NCI-H2196 treated with DMSO at 0.1 percent for 48 hours (cell line): ENCODE data around the gene CRIP3.
"Not testable (repeated sequence)": the region's sequence is repeated elsewhere in the genome, so short reads cannot be mapped to it uniquely, and the experiment has no call there.

Experiments used
- DNase-seq: peaks from one replicate; lab custom pipeline; 2025; ENCODE audit not compliant: unreplicated experiment; lab: John Stamatoyannopoulos, UW

The CRIP3 gene

DNA sequence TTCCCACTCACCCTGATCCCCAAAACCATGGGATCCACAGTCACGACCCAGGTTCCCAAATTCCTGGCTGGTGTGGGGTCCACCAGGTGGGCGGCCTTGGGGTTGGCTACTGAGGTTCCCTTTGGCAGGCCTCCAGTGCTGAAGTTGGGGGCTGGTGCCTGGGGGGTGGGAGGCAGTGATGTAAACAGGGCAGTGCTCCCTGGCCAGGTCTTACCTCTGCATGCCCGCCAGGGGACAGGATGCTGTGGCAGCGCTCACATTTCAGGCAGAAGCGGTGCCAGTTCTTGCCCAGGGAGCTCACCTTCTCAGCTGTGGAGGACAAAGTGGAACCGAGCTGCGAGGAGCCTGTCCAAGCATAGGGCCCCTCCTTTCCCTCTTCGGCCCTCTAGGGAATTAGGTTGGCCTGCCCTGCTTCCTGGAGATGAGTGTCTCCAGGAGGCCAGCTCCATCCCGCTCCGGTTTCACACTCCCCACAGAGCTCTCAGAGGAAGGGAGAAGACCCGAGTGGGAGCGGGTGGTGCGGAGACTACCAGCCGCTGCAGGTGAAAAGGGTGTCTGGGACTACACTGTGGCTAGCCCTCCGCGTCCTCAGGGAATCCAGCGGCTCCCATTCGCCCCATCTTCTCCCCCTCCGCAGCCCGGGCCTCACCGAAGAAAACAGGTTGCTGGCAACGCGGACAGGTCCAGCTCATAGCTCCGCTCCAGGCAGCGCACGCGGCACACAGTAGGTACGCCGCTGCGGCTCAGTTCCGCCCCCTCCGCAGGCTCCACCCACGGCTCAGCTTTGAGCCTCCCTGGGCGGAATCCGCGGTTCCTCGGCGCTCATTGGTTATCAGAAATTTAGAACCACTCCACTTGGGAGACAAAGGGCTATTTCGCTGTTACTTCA is at the start of gene CRIP3:
Gene CRIP3 (minus strand): TSS at position 726 of the 889 bp plus-strand sequence. CDS start 34 bp downstream, at position 692.
- DNase-seq = no peak

GRCh38 chr6:43355862-43356590 is 47.4 kb upstream of the CRIP3 start:
- no peak for DNase-seq

DNA sequence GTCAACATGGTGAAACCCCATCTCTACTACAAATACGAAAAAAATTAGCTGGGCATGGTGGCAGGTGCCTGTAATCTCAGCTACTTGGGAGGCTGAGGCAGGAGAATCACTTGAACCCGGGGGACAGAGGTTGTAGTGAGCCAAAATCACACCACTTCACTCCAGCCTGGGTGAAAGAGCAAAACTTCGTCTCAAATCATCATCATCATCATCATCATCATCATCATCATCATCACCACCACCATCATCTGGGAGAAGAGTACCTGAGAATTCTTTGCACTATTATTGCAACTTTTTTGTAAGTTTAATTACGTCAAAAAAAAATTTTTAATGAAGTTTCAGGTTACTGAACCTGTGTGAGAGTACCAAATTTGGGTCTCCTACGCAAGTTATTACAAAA is 43.3 kb upstream of the CRIP3 start:
- not testable (repeated sequence) for DNase-seq

GRCh38 chr6:43347444-43347843 is 38.8 kb upstream of the CRIP3 start:
- DNase-seq = no peak

DNA sequence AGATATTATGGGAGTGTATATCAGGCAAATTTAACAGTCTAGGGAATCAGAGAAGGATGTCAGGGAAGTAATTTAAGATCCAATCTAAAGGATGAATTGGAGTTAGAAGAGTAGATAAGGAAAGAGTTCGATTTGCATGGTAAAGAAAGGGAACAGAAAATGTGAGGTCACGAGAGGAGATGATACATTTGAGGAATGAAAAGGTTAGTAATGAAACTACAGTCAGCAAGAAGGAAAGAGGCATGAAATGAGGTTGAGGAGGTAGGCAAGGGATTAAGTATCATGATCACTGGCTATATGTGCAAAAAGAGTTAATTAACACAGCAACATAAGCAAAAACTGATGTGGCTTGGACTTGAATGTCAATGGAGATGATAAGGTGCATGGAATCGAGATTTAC is 38.4 kb upstream of the CRIP3 start:
- DNase-seq = no peak

DNA sequence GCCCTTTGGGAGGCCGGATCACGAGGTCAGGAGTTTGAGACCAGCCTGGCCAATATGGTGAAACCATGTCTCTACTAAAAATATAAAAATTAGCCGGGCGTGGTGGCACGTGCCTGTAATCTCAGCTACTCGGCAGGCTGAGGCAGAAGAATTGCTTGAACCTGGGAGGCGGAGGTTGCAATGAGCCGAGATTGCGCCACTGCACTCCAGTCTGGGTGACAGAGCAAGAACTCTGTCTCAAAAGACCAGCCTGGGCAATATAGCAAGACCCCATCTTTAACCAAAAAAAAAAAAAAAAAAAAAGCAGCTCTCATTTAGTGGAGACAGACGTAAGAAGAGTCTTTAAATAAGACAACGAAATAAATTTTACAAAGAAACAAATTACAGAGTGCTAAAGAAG is 37.6 kb upstream of the CRIP3 start:
- DNase-seq = not testable (repeated sequence)

- DNase-seq = no peak
Measured at GRCh38 chr6:43339168-43339567, 30.5 kb upstream of the CRIP3 start.

DNA sequence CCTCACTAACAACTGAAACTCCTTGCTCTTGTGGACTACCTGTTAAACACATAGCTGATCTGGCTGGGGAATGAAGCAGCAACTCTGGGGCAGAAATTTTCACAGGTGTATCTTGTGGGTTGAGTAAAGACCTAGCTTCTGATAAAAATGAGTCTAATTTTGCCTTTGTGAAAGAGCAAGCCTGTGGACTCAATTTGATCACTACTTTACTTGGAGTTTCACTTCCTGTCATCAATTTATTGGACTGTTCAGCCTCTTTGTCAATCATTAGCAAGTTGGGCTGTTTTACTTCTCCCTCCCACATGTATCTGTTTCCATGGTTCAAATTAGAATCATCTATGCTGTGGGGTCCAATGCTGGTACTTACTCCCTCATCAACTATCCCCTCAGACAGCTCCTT is 29.6 kb upstream of the CRIP3 start:
- no peak for DNase-seq

DNA sequence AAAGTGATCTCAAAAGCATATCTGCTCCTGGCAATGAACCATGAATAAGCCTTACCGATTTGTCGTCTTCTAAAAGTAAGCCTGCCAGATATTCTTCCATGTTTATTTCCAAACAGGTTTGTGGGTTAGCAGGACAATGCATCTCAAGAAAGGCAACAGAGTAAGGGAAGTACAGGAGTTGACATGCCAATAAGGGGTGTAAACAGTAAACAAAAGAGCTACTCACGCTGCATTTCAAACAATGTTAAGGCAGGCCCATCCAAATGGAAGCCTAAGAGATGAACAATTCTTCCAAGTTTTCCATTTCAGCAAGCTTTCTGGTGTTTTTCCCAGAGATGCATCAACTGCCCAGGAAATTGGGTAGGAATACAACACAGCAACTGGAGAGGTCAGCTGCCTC is 27.8 kb upstream of the CRIP3 start:
- no peak for DNase-seq

DNA sequence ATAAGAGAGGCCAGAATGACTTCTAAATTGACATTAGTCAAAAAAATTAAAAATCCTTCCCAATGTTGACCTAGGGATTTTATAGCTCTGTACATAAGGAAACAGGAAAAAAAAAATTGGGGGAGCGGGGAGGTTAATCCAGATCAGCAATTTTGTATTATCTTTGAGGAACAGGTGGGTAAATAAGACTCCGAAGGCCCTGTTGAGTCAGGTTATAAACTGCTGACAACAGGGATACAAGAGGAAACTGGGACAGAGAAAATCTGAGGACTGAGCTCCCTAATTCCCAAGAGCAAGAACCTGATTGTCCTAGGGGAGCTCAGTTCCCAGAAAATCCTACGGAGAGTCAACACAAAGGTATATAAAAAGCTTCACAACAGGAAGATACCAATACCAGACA is 26.8 kb upstream of the CRIP3 start:
- DNase-seq = no peak

- peak; percentile 69 for DNase-seq
Measured at GRCh38 chr6:43334466-43335095, 26.0 kb upstream of the CRIP3 start.

DNA sequence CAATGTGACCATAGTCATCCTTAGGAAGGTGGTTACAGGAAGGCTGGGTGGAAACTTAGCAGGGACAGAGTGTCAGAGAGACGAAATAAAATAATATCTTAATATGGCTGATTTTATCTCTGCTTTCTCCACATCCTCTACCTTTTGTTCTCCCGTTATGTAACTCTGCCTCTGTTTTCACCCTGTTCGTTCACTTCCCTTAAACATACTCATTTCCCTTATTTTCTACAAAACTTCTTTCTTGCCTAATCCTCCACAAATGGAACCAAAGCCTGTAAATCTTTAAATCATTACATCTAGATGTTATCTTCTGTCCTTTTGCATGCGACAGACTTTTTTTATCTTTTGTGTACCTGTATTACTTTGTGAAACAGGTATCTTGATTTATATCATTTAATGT is 23.3 kb upstream of the CRIP3 start:
- no peak for DNase-seq

DNA sequence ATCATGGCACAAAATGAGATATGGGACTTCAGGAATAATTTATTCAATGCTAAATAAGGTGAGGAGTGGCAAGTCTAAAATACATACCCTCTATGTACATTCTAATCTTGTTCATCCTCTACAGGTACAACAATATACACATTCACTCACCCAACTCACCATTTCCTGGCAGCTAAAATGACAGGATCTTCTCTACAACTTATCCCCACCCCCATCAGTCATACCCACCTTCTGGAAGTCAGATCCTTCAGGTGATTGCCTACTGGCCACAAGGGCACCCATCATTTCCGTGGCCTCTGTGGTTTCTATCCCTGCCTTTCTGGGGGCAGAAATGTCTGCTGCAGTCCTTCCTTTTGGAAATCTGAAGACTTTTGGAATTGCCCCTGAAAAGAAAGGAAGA is 22.8 kb upstream of the CRIP3 start:
- no peak for DNase-seq

GRCh38 chr6:43328528-43328927 is 19.9 kb upstream of the CRIP3 start:
- DNase-seq = no peak

GRCh38 chr6:43325876-43326275 is 17.2 kb upstream of the CRIP3 start:
- no peak for DNase-seq

- DNase-seq = no peak
Measured at GRCh38 chr6:43318011-43318410, 9.4 kb upstream of the CRIP3 start.

DNA sequence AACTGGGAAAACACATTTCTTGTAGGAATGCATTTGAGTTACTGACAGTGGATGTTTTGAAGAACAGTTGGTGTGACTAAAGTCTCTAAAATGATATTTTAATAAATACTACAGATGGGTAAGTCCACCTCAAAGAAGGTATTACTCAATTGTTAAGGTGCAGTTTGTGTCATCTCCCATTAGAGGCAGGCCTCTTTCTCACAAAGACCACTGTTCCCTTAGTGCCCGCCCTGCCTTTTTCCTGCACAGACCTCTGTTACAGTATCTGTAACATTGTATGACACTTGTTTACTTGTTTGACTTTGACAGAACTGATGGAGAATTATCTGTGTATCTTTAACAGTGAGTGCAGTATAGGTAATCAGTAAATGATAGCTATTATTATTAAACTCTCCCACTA is 5.2 kb upstream of the CRIP3 start:
- no peak for DNase-seq

DNA sequence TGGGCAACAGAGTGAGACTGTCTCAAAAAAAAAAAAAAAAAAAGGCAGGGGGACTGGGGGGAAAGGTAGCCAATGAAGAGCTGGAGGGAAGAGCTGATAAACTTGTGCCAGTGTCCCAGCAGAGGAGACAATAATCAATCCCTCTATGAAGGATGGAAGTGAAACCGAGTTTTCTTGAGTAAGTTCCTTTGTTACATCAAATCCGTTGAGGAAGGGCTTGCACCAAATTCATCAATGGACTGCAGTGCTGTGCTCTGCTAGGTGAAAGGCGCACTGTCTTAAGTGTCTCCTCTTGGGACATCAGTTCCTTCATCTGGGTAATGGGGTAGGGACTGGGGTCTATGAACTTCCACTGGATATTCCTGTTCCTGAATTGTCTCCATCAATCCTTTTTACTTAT is 3.0 kb upstream of the CRIP3 start:
- DNase-seq = no peak

DNA sequence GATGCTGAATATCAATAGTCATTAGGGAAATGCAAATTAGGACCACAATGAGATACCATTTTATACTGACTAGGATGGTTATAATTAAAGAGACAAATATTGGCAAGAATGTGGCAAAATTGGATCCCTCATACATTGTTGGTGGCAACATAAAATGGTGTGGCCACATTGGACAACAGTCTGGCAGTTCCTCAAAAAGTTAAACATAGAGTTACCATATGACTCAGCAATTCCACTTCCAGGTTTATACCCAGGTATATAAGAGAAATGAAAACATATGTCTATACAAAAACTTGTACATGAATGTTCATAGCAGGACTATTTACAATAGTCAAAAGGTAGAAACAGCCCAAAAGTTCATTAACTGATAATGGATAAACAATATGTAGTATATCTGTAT is 2.0 kb upstream of the CRIP3 start:
- no peak for DNase-seq

DNA sequence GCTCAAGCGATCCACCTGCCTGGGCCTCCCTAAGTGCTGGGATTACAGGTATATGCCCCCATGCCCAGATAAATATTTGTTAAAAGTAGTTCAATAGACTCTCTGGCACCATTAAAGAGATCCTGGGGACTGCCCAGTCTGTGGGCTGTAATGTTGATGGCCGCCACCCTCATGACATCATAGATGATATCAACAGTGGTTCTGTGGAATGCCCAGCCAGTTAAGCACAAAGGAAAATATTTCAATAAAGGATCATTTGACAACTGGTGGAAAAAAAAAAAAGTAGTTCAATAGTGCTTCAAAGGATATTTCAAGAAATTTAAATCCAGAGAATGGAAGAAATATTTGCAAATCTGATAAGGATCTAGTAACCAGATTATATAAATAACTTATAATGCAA is 1.5 kb upstream of the CRIP3 start:
- no peak for DNase-seq

DNA sequence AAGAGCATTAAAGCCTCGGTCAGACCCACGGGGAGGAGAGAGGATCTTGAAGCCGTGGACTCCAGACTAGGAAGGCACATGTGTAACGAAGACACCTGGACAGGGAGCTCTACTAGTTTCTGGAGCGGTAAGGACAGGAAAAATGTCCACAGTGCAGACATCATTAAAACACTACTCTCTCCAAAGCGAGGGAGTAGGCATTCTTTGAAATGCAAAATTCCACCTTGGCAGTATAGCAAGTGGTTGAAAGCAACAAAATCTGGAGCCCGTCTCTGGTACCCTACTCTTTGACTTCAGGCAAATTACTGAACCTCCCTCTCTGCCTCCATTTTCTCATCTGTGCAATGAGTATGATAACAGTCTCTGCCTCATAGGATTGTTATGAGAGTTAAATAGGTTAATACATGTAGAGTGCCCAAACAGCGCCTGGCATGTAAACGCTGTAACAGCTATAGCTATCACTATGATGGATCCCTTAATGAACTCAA is 408 bp upstream of the CRIP3 start:
- no peak for DNase-seq
